WI38 (cell line): ENCODE measurements around the gene BEST2.

ENCODE experiments used
- H3K4me3 ChIP-seq: 2 replicates; pipeline ENCODE4 v1.5.1; 2011; ENCODE audit warnings: low read depth, mild to moderate bottlenecking, control low read depth, low read length
- CTCF ChIP-seq: IDR thresholded peaks from 2 replicates; pipeline ENCODE4 v1.5.1; 2012; ENCODE audit warnings: low read depth, mild to moderate bottlenecking, control low read depth, low read length

Gene BEST2

GRCh38 chr19:12752056-12752781, 628 bp downstream of the BEST2 start:
- TF ChIP-seq CTCF = no peak
- no peak overlapping the region for H3K4me3 ChIP-seq

DNA sequence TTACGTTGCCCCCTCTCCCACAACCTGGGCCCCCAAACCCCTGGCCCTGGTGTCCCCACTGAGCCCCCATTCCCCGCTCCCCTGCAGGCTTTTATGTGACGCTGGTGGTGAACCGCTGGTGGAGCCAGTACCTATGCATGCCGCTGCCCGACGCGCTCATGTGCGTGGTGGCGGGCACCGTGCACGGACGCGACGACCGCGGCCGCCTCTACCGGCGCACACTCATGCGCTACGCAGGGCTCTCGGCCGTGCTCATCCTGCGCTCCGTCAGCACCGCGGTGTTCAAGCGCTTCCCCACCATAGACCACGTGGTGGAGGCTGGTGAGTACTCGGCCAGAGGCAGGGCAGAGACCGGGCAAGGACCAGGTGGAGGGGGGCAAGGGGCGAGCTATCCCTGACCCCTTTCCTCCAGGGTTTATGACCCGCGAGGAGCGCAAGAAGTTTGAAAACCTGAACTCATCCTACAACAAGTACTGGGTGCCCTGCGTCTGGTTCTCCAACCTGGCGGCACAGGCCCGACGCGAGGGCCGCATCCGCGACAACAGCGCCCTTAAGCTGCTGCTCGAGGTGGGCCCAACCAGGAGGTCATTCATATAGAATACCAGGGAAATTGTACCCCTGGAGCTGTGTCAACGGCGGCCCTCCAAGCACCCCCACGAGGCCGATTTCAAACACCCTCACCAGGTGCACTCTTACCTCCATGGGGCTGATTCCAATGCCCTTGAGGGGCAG, 3.0 kb downstream of the BEST2 start:
- no peak overlapping the region for H3K4me3 ChIP-seq
- no peak for TF ChIP-seq CTCF

GRCh38 chr19:12756150-12756883, 4.7 kb downstream of the BEST2 start:
- no peak for TF ChIP-seq CTCF
- H3K4me3 ChIP-seq = no peak overlapping the region

- TF ChIP-seq CTCF = peak; percentile 92
- peak overlapping the region; percentile 51 for H3K4me3 ChIP-seq
Observed at GRCh38 chr19:12757544-12758274, 6.1 kb downstream of the BEST2 start.

DNA sequence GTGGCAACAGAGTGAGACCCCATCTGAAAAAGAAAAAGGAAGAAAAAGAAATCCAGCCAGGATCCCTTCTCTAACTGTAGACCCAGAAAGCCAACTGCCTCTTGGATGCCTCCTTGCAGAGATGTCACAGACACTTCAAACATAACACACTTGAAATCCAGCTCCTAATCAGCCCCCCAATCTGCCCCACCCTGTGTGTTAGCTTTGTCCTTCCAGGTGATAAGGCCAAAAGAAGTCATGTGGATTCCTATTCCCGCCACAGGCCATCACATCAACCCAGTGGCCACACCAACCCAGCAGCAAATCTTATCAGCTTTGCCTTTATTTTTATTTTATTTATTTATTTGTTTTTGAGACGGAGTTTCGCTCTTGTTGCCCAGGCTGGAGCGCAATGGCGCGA, 8.1 kb downstream of the BEST2 start:
- TF ChIP-seq CTCF = no peak
- H3K4me3 ChIP-seq = no peak overlapping the region

DNA sequence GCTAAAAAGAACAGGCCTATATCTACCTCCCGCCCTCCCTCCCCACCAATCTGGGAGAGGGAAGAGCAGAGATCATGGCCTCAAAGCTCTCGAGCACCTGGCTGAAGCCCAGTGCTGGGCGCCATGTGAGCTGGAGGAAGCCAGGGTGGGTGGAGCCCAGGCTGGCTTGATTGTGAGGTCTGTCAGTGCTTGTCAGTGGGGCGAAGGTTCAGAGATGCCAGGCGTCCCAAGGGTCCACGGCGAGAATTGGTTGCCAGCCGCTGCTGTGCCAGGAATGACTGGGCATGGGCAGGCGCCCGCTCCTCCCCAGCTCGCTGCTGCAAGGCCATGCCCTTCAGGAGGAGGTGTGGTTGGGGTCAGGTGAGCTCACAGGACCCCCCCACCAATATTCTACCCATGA, 11.5 kb downstream of the BEST2 start:
- H3K4me3 ChIP-seq = no peak overlapping the region
- TF ChIP-seq CTCF = no peak
